COR-L47 (cell line): ENCODE results near the gene CCDC157.
"Not testable (repeated sequence)": the region's sequence is repeated elsewhere in the genome, so short reads cannot be mapped to it uniquely, and the experiment has no call there.

ENCODE experiments used
- DNase-seq: peaks from one replicate; lab custom pipeline; 2025; lab: John Stamatoyannopoulos, UW

The CCDC157 gene

GRCh38 chr22:30326255-30326705 lies 30.5 kb upstream of the CCDC157 start:
- DNase-seq = no peak

GRCh38 chr22:30326706-30327362 lies 30.0 kb upstream of the CCDC157 start, which contains the start of gene TBC1D10A:
Gene TBC1D10A, minus strand, starts transcription at chr22:30326941. Its CDS starts 60 bp downstream, at chr22:30326881.
- peak; percentile 93 for DNase-seq

- DNase-seq = no peak
These were observed 28.9 kb upstream of the CCDC157 start for GRCh38 chr22:30327864-30328345.

- DNase-seq = no peak
These were observed 28.2 kb upstream of the CCDC157 start for GRCh38 chr22:30328466-30329049.

- DNase-seq = no peak
These were observed 24.3 kb upstream of the CCDC157 start for GRCh38 chr22:30332551-30332950.

DNA sequence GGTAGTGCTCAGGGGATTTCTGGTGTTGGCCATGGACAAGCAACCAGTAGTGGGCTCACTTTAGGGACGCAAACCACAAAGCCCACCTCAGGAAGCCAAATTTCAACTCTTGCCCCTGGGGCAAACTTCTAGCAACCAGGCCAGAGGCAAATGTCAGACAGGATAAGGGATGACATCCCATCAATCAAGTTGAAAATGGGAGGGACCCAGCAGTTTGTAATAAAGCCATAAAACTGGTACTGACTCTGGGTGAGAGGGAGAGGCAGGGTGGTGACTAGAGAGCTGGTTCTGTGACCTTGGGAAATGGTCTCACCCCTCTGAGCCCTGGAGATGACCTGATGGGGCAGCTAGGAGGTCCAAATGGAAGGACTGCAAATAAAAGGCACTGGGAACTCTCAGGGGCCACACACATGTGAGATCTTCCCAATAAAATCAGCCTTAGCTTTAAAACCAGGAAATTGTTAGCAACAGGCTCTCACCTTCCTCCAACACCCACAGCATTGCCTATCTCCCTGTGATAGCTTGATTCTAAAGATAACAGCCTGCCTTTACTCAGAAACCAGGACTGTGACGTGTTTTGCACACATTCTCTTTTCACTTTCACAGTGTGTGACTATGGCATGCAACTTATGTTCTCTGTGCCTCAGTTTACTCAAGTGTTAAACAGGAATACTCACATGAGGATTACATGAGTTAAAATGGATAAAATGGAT lies 23.7 kb upstream of the CCDC157 start:
- no peak for DNase-seq

DNA sequence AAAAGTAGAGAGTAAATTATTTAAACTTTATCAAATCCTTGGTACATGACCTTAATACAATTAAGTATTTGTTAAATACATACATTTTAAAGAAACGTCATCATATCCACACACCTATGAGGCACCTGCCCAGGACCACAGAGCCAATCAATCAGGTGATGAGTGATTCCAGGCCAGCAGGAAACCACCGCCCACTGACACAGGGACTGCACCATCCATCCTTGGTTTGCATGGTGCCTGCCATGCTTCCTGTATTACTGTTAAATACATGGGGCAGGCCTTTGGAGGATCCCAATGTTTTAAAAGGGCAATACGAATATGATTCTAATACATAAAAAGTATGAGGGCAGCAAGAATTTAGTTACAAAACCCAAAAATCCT lies 23.1 kb upstream of the CCDC157 start:
- no peak for DNase-seq

GRCh38 chr22:30334646-30335045 lies 22.2 kb upstream of the CCDC157 start:
- DNase-seq = no peak

GRCh38 chr22:30335236-30335635 lies 21.6 kb upstream of the CCDC157 start:
- no peak for DNase-seq

- no peak for DNase-seq
These were observed 19.9 kb upstream of the CCDC157 start for GRCh38 chr22:30336752-30337460.

DNA sequence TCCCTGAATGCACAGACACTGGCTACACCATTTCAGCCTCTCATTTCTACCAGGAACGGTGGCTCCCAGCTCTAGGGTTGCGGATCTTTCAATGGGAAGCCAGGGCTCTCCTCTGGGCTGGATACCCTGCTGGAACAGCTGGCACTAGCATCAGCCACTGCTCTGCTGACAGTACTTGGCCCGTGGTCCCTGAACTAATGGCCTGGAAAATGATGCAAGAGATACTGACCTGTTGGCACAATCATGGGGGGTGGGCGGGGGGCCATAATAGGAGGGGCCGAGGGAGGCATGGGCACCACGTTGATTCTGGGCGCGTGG lies 19.4 kb upstream of the CCDC157 start:
- DNase-seq = no peak

- DNase-seq = not testable (repeated sequence)
These were observed 18.5 kb upstream of the CCDC157 start for GRCh38 chr22:30338341-30338740.

GRCh38 chr22:30338802-30339201 lies 18.0 kb upstream of the CCDC157 start:
- DNase-seq = no peak

GRCh38 chr22:30340911-30341685 lies 15.7 kb upstream of the CCDC157 start:
- DNase-seq = no peak

DNA sequence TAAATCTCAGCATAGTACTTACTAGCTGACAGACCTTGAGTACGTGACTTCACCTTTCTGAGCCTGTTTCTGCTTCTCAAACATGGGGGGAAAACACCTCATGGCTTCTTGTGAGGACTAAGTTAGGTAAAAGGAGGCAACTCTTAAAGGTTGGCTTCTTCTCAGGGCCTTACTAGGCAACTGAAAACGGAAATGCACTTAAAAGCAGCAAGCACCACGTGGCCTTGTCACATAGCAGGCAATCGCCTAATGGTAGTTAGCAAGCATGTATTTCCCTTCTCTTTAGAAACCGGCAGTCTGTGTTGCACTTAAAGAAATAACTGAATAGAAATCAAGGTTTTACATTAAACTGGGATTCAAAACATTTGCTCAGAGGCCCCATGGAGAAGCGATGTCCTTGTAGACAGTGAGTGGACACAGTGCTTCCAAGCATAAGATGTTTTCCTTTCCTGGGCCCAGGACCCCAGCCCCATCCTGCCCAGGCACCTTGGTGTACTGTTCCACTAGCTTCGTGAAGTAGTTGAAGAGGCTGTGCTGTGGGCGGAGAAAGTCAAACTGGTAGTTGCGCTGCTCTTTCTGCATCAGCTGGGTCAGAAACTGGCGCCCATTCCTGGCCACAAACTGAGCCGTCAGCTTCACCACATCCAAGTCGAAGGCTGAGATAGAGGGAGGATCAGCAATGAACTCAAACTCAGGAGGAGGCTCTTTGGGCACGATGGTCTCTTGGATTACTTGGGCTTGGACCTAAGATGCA lies 12.2 kb upstream of the CCDC157 start:
- DNase-seq = no peak

DNA sequence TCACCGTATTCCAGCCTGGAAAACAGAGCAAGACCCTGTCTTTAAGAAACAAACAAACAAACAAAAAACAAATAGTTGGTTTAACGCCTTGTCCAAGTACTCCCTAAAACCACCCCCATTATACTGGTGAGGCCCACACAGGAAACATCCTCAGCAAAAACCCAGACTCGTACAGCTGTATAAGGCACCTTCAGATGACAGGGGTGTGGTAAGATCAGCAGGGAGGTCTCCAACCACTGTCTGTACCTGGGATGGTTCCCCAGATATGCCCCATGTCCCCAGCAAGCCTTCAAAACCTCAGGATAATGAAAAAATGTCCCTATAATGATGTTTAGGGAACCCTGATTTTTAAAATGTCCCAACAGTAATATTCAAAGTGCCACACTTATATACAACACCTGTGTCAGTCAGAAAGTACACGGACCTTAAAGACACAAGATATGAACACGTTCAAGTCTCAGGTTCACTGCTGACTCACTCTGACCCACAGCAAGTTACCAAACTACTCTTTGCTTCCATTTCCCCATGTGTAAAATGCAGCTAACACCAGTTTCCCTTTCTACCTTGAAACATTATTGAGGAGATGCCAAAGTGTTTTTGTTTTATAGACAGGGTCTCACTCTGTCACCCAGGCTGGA lies 9.4 kb upstream of the CCDC157 start:
- DNase-seq = no peak

- DNase-seq = no peak
These were observed 8.4 kb upstream of the CCDC157 start for GRCh38 chr22:30348404-30348803.

- DNase-seq = no peak
These were observed 8.0 kb upstream of the CCDC157 start for GRCh38 chr22:30348809-30349208.

- no peak for DNase-seq
These were observed 5.6 kb upstream of the CCDC157 start for GRCh38 chr22:30351226-30351625.

DNA sequence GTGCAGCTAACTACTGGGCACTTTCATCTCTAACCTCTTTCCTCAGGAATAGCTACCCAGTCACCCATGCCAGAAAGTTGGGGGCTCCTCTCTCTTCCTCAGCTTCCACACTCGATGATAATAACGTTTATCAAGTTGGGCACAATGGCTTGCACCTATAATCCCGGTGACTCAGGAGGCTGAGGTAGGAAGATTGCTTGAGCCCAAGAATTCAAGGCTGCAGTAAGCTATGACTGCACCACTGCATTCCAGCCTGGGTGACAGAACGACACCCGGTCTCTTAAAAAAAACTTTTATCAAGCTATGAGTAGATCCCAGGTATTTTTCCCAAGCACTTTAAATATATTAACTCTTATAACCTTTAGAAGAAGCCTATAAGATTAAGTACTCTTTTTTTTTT lies 2.2 kb upstream of the CCDC157 start:
- no peak for DNase-seq

- DNase-seq = no peak
These were observed 396 bp downstream of the CCDC157 start for GRCh38 chr22:30357236-30357570.
